GM19328 (cell line): ENCODE results near the gene NSD2.

Experiments used
- ATAC-seq: cut with Tn5 transposase; IDR thresholded peaks from one replicate; pipeline ENCODE4 v1.9.1; 2021; ENCODE audit warnings: mild to moderate bottlenecking, moderate library complexity; ENCODE audit not compliant: unreplicated experiment

The NSD2 gene

GRCh38 chr4:1863297-1864033 is 7.7 kb upstream of the NSD2 start:
- ATAC-seq, result no peak

- no peak for ATAC-seq
These were observed 6.9 kb upstream of the NSD2 start for GRCh38 chr4:1864076-1865008.

GRCh38 chr4:1866189-1866661 is 5.0 kb upstream of the NSD2 start:
- ATAC-seq, result no peak

GRCh38 chr4:1868293-1868692 is 2.9 kb upstream of the NSD2 start:
- no peak for ATAC-seq

GRCh38 chr4:1868912-1869311 is 2.3 kb upstream of the NSD2 start:
- no peak for ATAC-seq

- no peak for ATAC-seq
These were observed 1.5 kb upstream of the NSD2 start for GRCh38 chr4:1869530-1870327.

- ATAC-seq, result peak; percentile 32
These were observed 940 bp upstream of the NSD2 start for GRCh38 chr4:1870328-1870577.

GRCh38 chr4:1871471-1872021 is 353 bp downstream of the NSD2 start:
- peak; percentile 3 for ATAC-seq

GRCh38 chr4:1872870-1873269 is 1.7 kb downstream of the NSD2 start:
- ATAC-seq, result no peak

- ATAC-seq, result no peak
These were observed 2.1 kb downstream of the NSD2 start for GRCh38 chr4:1873291-1873690.

GRCh38 chr4:1873776-1874175 is 2.6 kb downstream of the NSD2 start:
- no peak for ATAC-seq

GRCh38 chr4:1874201-1874600 is 3.0 kb downstream of the NSD2 start:
- no peak for ATAC-seq

- no peak for ATAC-seq
These were observed 8.3 kb downstream of the NSD2 start for GRCh38 chr4:1879485-1879884.

GRCh38 chr4:1880332-1880731 is 9.1 kb downstream of the NSD2 start:
- no peak for ATAC-seq

GRCh38 chr4:1882850-1883271 is 11.7 kb downstream of the NSD2 start:
- ATAC-seq, result no peak

- no peak for ATAC-seq
These were observed 12.4 kb downstream of the NSD2 start for GRCh38 chr4:1883583-1883982.

GRCh38 chr4:1885414-1885813 is 14.2 kb downstream of the NSD2 start:
- no peak for ATAC-seq

- ATAC-seq, result no peak
These were observed 15.9 kb downstream of the NSD2 start for GRCh38 chr4:1887052-1887451.

GRCh38 chr4:1890979-1891570 is 19.9 kb downstream of the NSD2 start:
- no peak for ATAC-seq

GRCh38 chr4:1895971-1896657 is 24.9 kb downstream of the NSD2 start:
- ATAC-seq, result no peak
